ENCODE measurements around the gene SCARB1.

Gene SCARB1

DNA sequence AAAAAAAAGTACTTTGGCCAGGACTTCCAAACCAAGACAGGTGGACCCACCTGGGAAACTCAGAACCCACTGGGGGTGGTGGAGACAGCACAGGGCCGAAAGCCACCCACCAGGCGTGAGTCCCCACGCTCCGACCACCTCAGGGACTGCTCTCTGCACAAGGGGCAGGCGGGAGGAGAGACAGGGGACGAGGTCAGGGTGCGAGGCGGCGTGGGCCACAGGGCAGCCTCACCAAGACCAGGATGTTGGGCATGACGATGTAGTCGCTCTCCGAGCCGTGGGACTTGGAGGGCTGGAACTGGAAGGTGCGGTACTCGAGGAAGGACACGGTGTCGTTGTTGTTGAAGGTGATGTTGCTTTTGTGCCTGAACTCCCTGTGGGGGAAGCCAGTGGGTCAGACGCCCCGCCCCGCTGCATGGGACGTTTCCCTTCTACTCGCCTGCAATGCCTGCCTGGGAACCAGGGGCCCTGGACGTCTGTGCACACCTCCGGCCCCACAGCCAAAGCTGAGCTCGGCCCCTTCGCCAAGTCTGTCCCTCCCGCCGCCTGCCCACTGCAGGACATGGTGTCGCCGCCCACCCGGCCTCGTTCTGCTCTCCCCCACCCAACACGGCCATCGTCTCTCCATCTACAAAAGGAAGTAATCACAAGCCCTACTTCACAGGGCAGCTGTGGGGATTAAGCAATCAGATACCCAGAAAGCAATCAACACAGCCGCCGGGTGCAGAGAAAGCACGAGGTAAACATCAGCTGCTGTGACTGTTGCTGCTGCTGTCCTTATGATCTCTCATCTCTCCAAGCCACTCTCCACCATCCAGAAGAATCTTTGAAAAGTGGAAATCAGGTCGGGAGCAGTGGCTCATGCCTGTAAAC lies 48.7 kb downstream of the SCARB1 start:
- Mint-ChIP-seq H3K9me3 (no peaks in the 10 kb centered on the region), H3K27ac (no peak overlapping the region), H3K4me1 (ENCODE audit: low read depth) (no peaks in the 10 kb centered on the region), H3K4me3 (no peak overlapping the region), H3K27me3 (no peaks in the 10 kb centered on the region), H3K36me3 (ENCODE audit: low read depth) (peaks cover 42% of the 10 kb centered on the region)

DNA sequence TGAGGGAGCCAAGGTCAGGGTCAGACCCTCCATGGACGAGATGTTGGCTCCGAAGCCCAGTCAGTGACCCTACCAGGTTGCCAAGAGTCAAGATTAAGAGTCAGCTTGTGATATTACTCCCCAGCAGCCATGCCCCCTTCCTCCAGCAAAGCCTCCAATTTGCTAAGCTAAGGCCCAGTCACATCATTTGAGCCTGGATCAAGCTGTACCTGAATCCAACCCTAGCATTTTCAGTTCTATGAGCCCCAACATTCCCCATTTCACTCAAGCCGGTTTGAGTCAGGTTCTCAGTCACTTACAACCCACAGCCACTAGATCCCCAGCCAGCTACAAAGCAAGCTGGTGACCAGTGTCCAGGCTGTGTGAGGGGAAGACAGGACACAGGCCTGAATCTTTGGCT lies 49.9 kb downstream of the SCARB1 start:
- peaks cover 46% of the 10 kb centered on the region for H3K36me3 Mint-ChIP-seq (ENCODE audit: low read depth)
- H3K4me1 Mint-ChIP-seq (ENCODE audit: low read depth) = no peaks in the 10 kb centered on the region
- no peak overlapping the region for H3K4me3 Mint-ChIP-seq
- no peak overlapping the region for H3K27ac Mint-ChIP-seq
- H3K27me3 Mint-ChIP-seq = no peaks in the 10 kb centered on the region
- H3K9me3 Mint-ChIP-seq = no peaks in the 10 kb centered on the region

GRCh38 chr12:124812979-124813378 lies 50.7 kb downstream of the SCARB1 start:
- no peaks in the 10 kb centered on the region for H3K4me1 Mint-ChIP-seq (ENCODE audit: low read depth)
- H3K4me3 Mint-ChIP-seq = no peak overlapping the region
- peaks cover 50% of the 10 kb centered on the region for H3K36me3 Mint-ChIP-seq (ENCODE audit: low read depth)
- no peak overlapping the region for H3K27ac Mint-ChIP-seq
- no peaks in the 10 kb centered on the region for H3K9me3 Mint-ChIP-seq
- no peaks in the 10 kb centered on the region for H3K27me3 Mint-ChIP-seq

GRCh38 chr12:124812356-124812755 lies 51.3 kb downstream of the SCARB1 start:
- Mint-ChIP-seq H3K4me1 (ENCODE audit: low read depth) (no peaks in the 10 kb centered on the region), H3K4me3 (no peak overlapping the region), H3K27me3 (no peaks in the 10 kb centered on the region), H3K36me3 (ENCODE audit: low read depth) (peaks cover 50% of the 10 kb centered on the region), H3K9me3 (no peaks in the 10 kb centered on the region), H3K27ac (no peak overlapping the region)

DNA sequence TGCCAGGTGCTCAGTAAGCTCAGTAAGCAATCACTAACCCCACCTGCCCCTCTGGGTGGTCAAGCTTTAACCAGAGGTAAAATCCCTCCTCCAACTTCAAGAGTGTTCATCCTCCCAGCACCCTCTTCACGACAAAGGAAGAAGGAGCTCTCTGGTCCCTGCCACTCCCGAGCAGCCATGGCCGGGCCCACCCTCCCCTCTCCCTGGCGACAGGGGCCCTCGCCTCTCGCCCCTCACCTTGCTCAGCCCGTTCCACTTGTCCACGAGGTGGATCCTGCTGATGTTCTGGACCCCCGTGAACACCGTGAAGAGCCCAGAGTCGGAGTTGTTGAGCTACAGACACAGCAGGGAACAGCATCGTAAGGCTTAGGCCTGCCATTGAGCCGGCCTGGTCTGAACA lies 52.0 kb downstream of the SCARB1 start:
- Mint-ChIP-seq H3K9me3 (no peaks in the 10 kb centered on the region), H3K4me3 (no peak overlapping the region), H3K27me3 (no peaks in the 10 kb centered on the region), H3K4me1 (ENCODE audit: low read depth) (no peaks in the 10 kb centered on the region), H3K36me3 (ENCODE audit: low read depth) (peaks cover 50% of the 10 kb centered on the region), H3K27ac (no peak overlapping the region)

DNA sequence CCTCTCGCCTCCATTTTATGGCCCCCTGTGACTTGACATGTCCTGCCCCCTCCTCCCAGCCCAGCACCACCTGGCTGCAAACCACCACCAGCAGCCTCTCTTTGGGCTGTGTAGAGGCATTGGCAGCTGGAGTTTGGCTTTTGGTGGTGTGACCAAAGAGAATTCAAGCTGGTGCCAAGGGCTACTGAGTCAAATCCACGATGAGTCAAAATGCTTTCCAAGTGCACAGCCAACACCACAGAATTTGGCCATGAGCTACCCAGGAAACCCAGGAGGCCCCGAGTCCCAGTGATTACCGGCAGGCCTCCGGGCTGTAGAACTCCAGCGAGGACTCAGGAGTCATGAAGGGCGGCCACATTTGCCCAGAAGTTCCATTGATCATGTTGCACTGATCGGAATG lies 53.8 kb downstream of the SCARB1 start:
- Mint-ChIP-seq H3K27ac (no peak overlapping the region), H3K4me1 (ENCODE audit: low read depth) (no peaks in the 10 kb centered on the region), H3K4me3 (no peak overlapping the region), H3K9me3 (no peaks in the 10 kb centered on the region), H3K36me3 (ENCODE audit: low read depth) (peaks cover 51% of the 10 kb centered on the region), H3K27me3 (no peaks in the 10 kb centered on the region)

DNA sequence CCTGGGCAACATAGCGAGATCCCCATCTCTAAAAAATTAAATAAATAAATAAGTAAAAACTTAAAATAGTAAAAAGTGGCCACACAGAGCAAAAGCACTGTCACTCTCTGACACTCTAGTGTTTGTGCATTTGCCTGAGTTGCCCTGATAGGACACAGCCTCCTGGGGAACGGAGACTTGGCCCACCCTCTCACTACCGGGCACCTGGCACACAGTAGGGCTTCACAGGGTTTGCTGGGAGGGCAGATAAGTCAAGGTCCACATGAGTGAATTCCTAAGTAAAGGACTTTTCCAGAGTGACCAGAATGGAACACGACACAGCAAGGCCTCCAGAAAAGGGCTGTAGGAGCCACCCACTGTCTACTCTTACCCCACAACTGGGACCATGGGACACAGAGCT lies 54.3 kb downstream of the SCARB1 start:
- Mint-ChIP-seq H3K27me3 (no peaks in the 10 kb centered on the region), H3K27ac (no peak overlapping the region), H3K4me3 (no peak overlapping the region), H3K36me3 (ENCODE audit: low read depth) (peaks cover 50% of the 10 kb centered on the region), H3K4me1 (ENCODE audit: low read depth) (no peaks in the 10 kb centered on the region), H3K9me3 (no peaks in the 10 kb centered on the region)

DNA sequence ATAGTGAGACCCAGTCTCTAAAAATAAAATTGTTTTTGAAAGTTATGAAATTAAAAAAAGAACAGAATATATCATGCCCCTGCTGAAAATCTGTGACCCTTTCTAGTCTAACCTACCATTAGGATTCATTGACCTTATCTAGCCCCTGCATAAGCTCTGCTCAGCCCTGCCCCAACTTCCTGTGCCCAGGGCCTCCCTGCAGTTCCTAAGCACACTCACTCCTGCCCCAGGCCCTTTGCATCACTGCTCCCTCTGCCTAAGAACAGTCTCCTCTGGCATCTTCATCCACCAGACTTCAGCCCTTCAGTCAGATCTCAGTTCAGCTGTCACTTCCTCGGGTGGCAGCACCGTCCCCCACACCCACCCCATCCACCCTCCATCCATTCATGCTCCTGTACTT lies 55.4 kb downstream of the SCARB1 start:
- H3K4me3 Mint-ChIP-seq = no peak overlapping the region
- no peaks in the 10 kb centered on the region for H3K27me3 Mint-ChIP-seq
- peaks cover 43% of the 10 kb centered on the region for H3K36me3 Mint-ChIP-seq (ENCODE audit: low read depth)
- H3K9me3 Mint-ChIP-seq = no peaks in the 10 kb centered on the region
- H3K4me1 Mint-ChIP-seq (ENCODE audit: low read depth) = no peaks in the 10 kb centered on the region
- no peak overlapping the region for H3K27ac Mint-ChIP-seq

GRCh38 chr12:124805876-124806668 lies 57.6 kb downstream of the SCARB1 start:
- Mint-ChIP-seq H3K36me3 (ENCODE audit: low read depth) (peaks cover 40% of the 10 kb centered on the region), H3K4me1 (ENCODE audit: low read depth) (no peaks in the 10 kb centered on the region), H3K9me3 (no peaks in the 10 kb centered on the region)

DNA sequence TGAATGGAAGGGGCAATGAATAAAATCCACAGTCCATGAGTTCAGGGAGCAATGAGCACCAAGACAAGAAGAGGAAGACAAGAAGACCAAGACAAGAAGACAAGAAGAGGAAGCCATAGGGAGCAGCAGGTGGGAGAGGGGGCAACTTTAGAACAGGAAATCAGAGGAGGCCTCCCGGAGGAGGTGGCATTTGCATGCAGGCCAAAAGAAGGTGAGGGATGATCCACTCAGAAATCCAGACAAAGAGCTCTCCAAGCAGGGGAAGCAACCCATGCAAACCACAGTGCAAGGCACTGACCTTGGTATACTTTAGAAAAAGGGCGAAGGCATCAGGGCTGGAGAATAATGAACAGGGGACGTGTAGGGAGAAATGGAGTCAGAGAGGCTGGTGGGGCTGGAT lies 58.6 kb downstream of the SCARB1 start:
- Mint-ChIP-seq H3K27me3 (no peaks in the 10 kb centered on the region), H3K36me3 (ENCODE audit: low read depth) (peaks cover 34% of the 10 kb centered on the region), H3K27ac (no peak overlapping the region)

More at GRCh38 chr12:124805876-124806668, 57.6 kb downstream of the SCARB1 start:
- Mint-ChIP-seq H3K27ac (no peak overlapping the region), H3K27me3 (no peaks in the 10 kb centered on the region), H3K4me3 (no peak overlapping the region)

DNA sequence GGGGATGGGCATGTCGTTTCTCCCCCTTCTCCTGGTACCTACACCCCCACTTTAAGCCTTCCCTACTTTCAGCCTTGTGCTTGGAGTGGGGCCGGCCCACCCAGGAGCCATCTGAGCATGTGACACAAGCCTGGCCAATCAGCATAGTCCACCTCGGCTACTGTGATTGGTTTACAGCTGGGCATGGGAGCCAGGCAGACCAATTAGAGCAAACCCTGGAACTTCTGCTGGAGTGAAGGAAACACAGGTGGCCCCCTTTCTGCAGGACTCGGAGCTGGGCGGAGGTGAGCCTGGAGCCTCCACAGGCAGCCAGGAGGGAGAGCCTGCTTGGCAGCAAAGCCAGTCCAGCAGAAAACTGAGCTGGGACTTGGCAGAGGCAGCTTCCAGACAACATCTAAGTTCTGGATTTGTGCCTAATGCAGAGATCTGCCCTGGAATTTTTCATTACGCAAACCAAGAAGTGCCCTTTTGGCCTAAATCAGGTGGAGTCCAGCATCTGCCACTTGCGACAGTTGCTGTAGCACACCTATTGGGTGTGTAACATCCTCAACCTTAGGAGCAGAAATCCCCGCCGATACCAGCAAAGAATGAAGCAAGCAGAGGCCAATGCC lies 59.5 kb downstream of the SCARB1 start:
- H3K27me3 Mint-ChIP-seq = no peaks in the 10 kb centered on the region
- H3K9me3 Mint-ChIP-seq = no peaks in the 10 kb centered on the region
- no peak overlapping the region for H3K27ac Mint-ChIP-seq
- H3K4me1 Mint-ChIP-seq (ENCODE audit: low read depth) = no peaks in the 10 kb centered on the region
- H3K4me3 Mint-ChIP-seq = no peak overlapping the region
- peaks cover 35% of the 10 kb centered on the region for H3K36me3 Mint-ChIP-seq (ENCODE audit: low read depth)

More for the DNA sequence above, 58.6 kb downstream of the SCARB1 start:
- H3K4me3 Mint-ChIP-seq = no peak overlapping the region
- H3K4me1 Mint-ChIP-seq (ENCODE audit: low read depth) = no peaks in the 10 kb centered on the region
- no peaks in the 10 kb centered on the region for H3K9me3 Mint-ChIP-seq

GRCh38 chr12:124802361-124802760 lies 61.3 kb downstream of the SCARB1 start:
- Mint-ChIP-seq H3K4me3 (no peak overlapping the region), H3K9me3 (no peaks in the 10 kb centered on the region), H3K4me1 (ENCODE audit: low read depth) (peaks cover 5% of the 10 kb centered on the region), H3K27me3 (no peaks in the 10 kb centered on the region), H3K36me3 (ENCODE audit: low read depth) (peaks cover 33% of the 10 kb centered on the region), H3K27ac (no peak overlapping the region)

- H3K36me3 Mint-ChIP-seq (ENCODE audit: low read depth) = peaks cover 28% of the 10 kb centered on the region
- H3K4me1 Mint-ChIP-seq (ENCODE audit: low read depth) = peaks cover 24% of the 10 kb centered on the region
- H3K27ac Mint-ChIP-seq = no peak overlapping the region
- no peak overlapping the region for H3K4me3 Mint-ChIP-seq
- no peaks in the 10 kb centered on the region for H3K9me3 Mint-ChIP-seq
- no peaks in the 10 kb centered on the region for H3K27me3 Mint-ChIP-seq
These were observed 63.2 kb downstream of the SCARB1 start for GRCh38 chr12:124800506-124800905.

- peaks cover 16% of the 10 kb centered on the region for H3K36me3 Mint-ChIP-seq (ENCODE audit: low read depth)
- H3K4me3 Mint-ChIP-seq = no peak overlapping the region
- H3K27ac Mint-ChIP-seq = no peak overlapping the region
- H3K4me1 Mint-ChIP-seq (ENCODE audit: low read depth) = peaks cover 30% of the 10 kb centered on the region
- no peaks in the 10 kb centered on the region for H3K9me3 Mint-ChIP-seq
- no peaks in the 10 kb centered on the region for H3K27me3 Mint-ChIP-seq
These were observed 66.3 kb downstream of the SCARB1 start for GRCh38 chr12:124797321-124797720.

Measured in stimulated activated naive CD8-positive, alpha-beta T cell treated with anti-CD3 and anti-CD28 coated beads, Interleukin-15, Interleukin-2, amounts not matched to agents 100 ng/mL and 50 ng/mL, for 24 hours (primary cell).